Measurements from ENCODE around the gene SND1. TPM values are rescaled to one million over a fixed set of nuclear protein-coding genes. Genes with fewer than 3 reads are reported as not detected.

Gene SND1
- total RNA-seq, 4 donors from 2014 or later: 70.8 to 141 (median 85.7) TPM

DNA sequence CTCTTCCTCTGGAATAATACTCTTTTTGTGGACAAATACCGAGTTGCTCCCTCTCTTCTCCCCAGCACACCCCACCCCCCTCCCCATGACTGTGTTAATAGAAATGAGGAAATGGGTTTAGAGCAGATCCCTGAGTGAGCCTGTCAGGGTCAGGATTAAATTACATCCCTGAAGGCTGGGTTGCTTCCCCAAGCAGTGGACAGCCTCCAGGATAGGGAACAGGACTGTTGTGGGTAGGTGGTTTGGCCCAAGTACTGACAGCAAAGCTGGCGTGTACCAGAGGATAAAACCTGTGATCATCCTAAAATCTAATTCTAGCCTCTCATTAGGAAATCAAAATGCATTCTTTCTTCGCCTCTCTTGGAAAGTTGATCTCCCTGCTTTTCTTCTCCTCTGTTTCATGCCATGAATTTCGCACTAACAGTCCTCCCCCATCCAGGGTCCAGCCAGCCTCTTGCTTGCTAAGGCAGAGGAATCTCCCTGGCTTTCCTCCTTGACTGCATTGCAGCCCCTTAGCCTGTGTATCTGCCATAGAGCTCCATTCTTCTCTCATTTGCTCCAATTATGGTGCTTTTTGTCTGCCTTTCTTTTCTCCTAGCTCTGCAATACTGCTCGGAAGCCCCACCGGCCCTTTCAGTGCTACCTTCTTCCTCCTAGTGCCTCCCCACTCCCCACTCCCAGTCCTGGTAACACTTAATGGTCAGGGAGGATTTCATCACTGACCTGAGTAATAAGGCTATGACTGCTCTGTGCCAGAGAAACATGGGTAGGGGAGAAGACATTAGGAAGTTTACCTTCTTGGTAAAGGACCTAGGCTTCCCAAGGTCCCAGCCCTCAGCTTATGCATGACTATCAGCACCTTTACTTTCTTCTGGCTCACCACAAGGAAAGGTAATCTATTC is 370.9 kb downstream of the SND1 start:
- no peak for DNase-seq (ENCODE audit: low spot score in 2 of 2)
- peak in 1 of 2 donors; percentile 5 for TF ChIP-seq EP300 (IDR thresholded peaks at IDR 0.05)
- no peak for TF ChIP-seq POLR2A (IDR thresholded peaks at IDR 0.05)
- TF ChIP-seq, protein P1, sequence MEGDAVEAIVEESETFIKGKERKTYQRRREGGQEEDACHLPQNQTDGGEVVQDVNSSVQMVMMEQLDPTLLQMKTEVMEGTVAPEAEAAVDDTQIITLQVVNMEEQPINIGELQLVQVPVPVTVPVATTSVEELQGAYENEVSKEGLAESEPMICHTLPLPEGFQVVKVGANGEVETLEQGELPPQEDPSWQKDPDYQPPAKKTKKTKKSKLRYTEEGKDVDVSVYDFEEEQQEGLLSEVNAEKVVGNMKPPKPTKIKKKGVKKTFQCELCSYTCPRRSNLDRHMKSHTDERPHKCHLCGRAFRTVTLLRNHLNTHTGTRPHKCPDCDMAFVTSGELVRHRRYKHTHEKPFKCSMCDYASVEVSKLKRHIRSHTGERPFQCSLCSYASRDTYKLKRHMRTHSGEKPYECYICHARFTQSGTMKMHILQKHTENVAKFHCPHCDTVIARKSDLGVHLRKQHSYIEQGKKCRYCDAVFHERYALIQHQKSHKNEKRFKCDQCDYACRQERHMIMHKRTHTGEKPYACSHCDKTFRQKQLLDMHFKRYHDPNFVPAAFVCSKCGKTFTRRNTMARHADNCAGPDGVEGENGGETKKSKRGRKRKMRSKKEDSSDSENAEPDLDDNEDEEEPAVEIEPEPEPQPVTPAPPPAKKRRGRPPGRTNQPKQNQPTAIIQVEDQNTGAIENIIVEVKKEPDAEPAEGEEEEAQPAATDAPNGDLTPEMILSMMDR (IDR thresholded peaks at IDR 0.05): no peak
- Histone ChIP-seq H3K27me3 (no peaks in the 10 kb centered on the region), H3K27ac (no peak overlapping the region), H3K36me3 (peaks cover 0 to 17% (median 0%) of the 10 kb centered on the region in 3 donors), H3K4me1 (peaks cover 0 to 52% (median 13%) of the 10 kb centered on the region in 4 donors), H3K4me3 (no peak overlapping the region), H3K9me3 (no peaks in the 10 kb centered on the region)
- 59 to 64% methylated on average over 6 of the region's 6 CpGs for WGBS, 2 donors

DNA sequence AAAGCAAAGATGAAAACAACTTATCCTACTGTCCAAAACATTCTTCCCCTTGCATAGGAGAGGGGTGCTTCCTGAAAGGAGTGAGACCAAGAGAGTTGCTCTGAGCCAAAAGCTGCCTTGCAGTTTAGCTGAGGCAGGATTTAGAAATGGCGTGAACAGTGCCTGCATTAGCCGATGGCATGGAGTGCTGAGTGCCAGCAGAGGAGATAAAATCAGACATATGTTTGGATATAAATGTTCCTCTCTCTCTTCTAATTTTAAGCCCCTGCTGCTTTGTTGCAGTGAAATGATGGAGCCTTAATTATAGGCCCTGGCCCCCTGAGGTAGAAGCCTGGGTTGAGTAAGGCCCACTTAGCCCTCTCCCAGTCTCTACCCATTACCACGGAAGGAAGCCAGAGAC is 372.2 kb downstream of the SND1 start:
- TF ChIP-seq EP300 (IDR thresholded peaks at IDR 0.05) (no peak), POLR2A (IDR thresholded peaks at IDR 0.05) (no peak)
- TF ChIP-seq, protein P1 (IDR thresholded peaks at IDR 0.05): no peak
- 64 to 74% methylated on average over 3 of the region's 3 CpGs for whole genome bisulfite sequencing, 2 donors
- Histone ChIP-seq H3K36me3 (peaks cover 0 to 22% (median 0%) of the 10 kb centered on the region in 3 donors), H3K4me3 (no peak overlapping the region), H3K9me3 (no peaks in the 10 kb centered on the region), H3K27me3 (no peaks in the 10 kb centered on the region), H3K27ac (no peak overlapping the region), H3K4me1 (peaks cover 0 to 56% (median 15%) of the 10 kb centered on the region in 4 donors)
- DNase-seq (ENCODE audit: low spot score in 2 of 2): no peak

DNA sequence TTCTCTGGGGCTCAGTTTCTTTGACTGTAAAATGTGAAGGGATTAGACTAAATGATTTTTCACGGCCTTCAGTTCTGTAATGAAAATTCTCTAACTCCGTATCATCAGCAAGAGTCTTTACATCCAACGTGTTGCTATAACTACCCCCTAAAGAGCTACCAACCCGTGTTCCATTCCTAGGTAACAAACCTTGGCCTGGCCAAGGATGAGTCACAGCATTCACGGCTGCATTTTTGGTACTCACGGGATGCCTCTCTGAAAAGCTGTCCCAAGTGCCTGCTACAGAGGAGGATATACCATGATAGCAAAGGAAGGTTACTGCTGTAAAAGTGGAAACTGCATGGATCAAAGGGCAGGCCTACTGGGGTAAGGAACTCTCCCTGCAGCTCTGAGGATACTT is 373.4 kb downstream of the SND1 start:
- 53 to 58% methylated on average over 6 of the region's 6 CpGs for WGBS, 2 donors

DNA sequence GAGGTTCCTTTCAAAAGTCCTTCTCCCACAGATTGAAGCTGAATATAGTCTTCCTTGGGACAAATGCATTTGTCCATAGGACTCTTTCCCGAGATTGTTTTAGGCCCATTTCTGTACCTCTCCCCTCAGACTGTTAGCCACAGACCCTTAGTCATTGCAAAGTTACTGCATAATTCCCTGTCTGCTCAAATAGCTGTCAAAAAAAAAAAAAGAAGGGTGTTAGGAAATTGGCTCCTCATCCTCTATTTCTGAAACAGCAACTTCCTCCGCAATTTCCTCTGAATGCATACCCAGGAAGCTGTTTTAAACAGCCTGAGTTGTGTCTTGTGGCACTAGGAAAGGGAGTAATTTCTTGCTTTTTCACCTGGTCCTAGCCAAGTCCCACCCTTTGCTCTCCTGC is 373.8 kb downstream of the SND1 start:
- H3K27ac ChIP-seq: no peak overlapping the region
- peaks cover 0 to 16% (median 0%) of the 10 kb centered on the region in 3 donors for H3K36me3 ChIP-seq
- H3K4me1 ChIP-seq: peaks cover 0 to 68% (median 21%) of the 10 kb centered on the region in 4 donors
- TF ChIP-seq EP300 (IDR thresholded peaks at IDR 0.05) (no peak), POLR2A (IDR thresholded peaks at IDR 0.05) (no peak)
- TF ChIP-seq, protein P1 (IDR thresholded peaks at IDR 0.05): no peak
- no peak for DNase-seq (ENCODE audit: low spot score in 2 of 2)
- WGBS, 2 donors: 50 to 54% methylated on average over 2 of the region's 2 CpGs
- H3K4me3 ChIP-seq: no peak overlapping the region
- no peaks in the 10 kb centered on the region for H3K9me3 ChIP-seq
- H3K27me3 ChIP-seq: no peaks in the 10 kb centered on the region

More for the DNA sequence above, 373.4 kb downstream of the SND1 start:
- Histone ChIP-seq H3K36me3 (peaks cover 0 to 20% (median 0%) of the 10 kb centered on the region in 3 donors), H3K4me1 (peaks cover 0 to 64% (median 19%) of the 10 kb centered on the region in 4 donors), H3K9me3 (no peaks in the 10 kb centered on the region), H3K27me3 (no peaks in the 10 kb centered on the region), H3K27ac (no peak overlapping the region), H3K4me3 (no peak overlapping the region)
- no peak for TF ChIP-seq POLR2A (IDR thresholded peaks at IDR 0.05)
- TF ChIP-seq, protein P1 (IDR thresholded peaks at IDR 0.05): no peak
- no peak for TF ChIP-seq EP300 (IDR thresholded peaks at IDR 0.05)
- DNase-seq (ENCODE audit: low spot score in 2 of 2): no peak

DNA sequence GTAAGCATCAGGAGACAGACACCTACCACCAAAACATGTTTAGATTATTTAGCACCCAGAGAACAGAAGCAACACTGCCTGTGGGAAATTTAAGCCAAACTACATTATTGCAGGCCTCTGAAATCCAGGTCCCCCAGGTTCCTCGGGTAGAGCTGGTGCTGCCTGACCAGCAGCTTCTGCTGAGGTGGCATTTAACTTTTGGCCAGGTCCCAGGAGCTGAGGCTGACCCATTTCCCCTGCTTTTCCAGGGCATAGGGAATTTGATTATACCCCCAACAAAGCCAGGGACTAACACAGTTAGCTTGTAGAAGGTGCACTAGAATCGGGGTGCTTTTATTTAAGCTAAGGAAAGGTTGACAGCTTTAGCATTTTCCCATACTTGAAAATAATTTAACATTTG is 374.6 kb downstream of the SND1 start:
- H3K4me3 ChIP-seq: no peak overlapping the region
- H3K36me3 ChIP-seq: peaks cover 0 to 10% (median 0%) of the 10 kb centered on the region in 3 donors
- no peak overlapping the region for H3K27ac ChIP-seq
- TF ChIP-seq POLR2A (IDR thresholded peaks at IDR 0.05): no peak
- TF ChIP-seq EP300 (IDR thresholded peaks at IDR 0.05): no peak
- TF ChIP-seq, protein P1 (IDR thresholded peaks at IDR 0.05): no peak
- WGBS, 2 donors: 45 to 56% methylated on average over 2 of the region's 2 CpGs
- H3K9me3 ChIP-seq: no peaks in the 10 kb centered on the region
- DNase-seq (ENCODE audit: low spot score in 2 of 2): no peak
- no peaks in the 10 kb centered on the region for H3K27me3 ChIP-seq
- H3K4me1 ChIP-seq: peaks cover 0 to 73% (median 21%) of the 10 kb centered on the region in 4 donors
